GM19239 (cell line): ENCODE data around the gene RAB43.
"Not testable (repeated sequence)": the region's sequence is repeated elsewhere in the genome, so short reads cannot be mapped to it uniquely, and the experiment has no call there.

Experiments used
- DNase-seq: peaks from one replicate; pipeline ENCODE4 v3.0.0; 2011; ENCODE audit warnings: low spot score; ENCODE audit not compliant: insufficient read length
- FAIRE-seq: peaks from 2 replicates; lab custom pipeline; 2011; peaks lifted over from hg19 to GRCh38; lab: Jason Lieb, UNC

The RAB43 gene

DNA sequence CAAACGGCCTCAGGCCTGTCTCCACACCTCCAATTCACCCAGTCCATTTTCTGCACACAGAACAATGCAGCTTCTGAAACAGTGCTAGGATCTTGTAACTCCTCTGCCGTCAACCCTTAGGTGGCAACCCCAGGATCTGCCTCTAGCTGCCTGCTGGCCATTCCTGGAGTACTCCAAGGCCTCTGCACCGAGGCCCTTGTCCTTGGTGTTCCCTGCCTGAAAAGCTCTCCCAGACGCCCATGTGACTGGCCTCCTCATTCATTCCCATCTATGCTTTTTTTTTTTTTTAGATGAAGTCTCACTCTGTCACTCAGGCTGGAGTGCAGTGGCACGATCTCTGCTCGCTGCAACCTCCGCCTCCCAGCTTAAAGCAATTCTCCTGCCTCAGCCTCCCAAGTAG is 18.3 kb downstream of the RAB43 start:
- DNase-seq (no peak), FAIRE-seq (no peak)

DNA sequence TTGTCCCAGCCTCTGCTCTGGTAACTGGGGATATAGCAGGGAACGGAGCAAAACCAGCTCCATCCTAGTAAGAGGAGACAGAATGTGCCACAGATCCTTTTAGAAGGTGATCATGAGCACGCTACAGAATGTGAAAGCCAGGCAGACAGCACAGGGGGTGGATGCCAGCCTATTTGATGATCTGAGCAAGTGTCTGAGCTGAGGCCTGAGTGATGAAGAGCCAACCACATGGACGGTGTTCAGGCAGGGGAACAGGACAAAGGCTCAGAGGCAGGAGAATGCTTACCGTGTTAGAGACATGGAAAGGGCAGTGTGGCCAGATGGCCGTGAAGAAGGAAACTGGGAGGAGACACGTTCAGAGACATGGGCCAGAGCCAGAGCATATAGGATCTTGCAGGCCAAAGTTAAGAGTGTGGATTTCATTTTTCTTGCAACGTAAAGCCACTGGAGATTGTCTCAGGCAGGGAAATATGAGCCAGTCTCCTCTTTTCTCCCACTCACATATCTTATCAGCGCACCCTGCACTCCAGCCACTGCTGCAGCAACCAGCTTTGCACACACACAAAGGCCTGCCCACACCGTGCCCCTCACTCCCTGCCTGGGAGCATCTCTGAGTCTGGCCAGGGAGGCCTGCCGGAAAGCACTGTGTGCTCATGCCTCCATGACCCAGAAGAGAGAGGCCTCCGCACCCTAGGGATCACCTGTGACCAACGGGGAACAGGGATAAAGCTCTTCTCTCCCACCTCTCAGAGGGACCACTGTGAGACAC is 20.1 kb downstream of the RAB43 start:
- FAIRE-seq (no peak), DNase-seq (no peak)

DNA sequence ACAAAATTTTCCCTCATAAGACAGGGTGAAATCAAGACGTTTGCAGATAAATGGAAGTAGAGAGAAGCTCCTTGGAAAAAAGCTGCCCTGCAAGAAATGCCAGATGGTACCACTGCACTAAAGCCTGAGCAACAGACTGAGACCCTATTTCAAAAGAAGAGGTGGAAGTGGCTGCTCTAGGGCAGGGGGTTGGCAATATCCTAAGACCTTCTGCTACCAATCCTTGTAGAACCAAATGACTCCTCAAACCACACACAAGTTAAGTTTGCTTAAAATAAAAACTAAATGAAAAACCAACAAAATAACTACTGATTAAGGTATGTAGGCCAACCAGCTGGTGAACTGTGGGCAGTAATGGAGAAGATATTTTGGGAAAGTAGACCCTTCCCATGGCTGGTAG is 21.3 kb downstream of the RAB43 start:
- FAIRE-seq (no peak), DNase-seq (no peak)

DNA sequence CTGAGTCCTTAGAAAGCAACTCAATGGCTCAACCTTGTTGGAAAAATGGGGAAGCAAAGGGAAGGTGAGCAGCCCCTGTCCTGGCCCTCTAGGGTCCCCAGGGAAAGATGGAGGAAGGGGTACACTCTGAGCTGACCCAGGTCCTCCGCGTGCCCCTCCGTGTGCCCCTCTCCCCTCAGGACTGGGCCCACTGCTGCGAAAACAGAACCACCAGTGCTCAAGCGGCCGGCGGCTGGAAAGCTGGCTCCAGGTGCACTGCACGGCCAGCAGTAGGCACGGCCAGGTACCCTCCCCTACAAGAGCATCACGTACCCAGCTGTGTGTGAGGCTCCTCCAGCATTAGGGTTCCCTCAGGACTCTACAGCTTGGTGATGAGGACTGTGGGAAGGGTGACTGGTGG is 26.3 kb downstream of the RAB43 start:
- no peak for FAIRE-seq
- DNase-seq, result no peak

DNA sequence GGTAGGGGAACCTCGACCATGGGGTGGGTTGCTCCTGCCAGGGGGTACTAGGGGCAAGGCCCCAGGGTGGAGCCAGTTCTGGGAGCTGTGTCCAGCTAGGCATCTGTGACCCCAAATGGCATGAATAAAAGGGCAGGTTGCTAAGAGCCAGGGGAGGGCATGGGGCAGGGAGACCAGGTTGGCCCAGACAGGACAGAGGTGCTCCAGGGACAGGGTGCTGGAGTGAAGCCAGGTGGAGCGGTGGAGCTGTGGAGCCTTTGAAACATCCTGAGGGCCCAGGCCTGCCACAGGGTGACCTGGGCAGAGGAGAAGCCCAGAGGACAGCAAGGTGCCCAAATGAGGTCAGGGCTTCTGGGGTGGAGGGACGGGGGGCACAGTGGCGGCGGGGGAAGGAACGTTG is 33.3 kb downstream of the RAB43 start:
- not testable (repeated sequence) for DNase-seq, FAIRE-seq

DNA sequence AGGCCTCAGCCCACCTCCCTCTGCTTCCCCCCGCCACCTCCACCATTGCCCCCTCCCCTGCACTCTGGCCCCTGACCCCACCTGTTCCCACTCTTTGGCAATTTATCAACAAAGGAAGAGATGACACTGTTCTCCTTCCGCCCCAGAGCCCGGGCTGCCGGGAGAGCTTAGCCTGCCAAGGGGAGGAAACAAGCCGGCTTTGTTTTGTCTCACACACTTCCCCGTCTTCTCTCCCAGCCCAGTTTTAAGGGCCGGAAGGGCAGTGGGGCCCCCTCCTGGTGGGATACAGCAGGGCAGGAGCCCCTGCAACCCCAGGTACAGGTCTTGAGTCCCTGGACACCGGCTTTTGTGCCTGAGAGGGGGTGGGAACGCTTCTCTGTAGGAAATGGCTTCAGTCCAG is 33.7 kb downstream of the RAB43 start:
- not testable (repeated sequence) for DNase-seq
- FAIRE-seq, result peak; percentile 70

DNA sequence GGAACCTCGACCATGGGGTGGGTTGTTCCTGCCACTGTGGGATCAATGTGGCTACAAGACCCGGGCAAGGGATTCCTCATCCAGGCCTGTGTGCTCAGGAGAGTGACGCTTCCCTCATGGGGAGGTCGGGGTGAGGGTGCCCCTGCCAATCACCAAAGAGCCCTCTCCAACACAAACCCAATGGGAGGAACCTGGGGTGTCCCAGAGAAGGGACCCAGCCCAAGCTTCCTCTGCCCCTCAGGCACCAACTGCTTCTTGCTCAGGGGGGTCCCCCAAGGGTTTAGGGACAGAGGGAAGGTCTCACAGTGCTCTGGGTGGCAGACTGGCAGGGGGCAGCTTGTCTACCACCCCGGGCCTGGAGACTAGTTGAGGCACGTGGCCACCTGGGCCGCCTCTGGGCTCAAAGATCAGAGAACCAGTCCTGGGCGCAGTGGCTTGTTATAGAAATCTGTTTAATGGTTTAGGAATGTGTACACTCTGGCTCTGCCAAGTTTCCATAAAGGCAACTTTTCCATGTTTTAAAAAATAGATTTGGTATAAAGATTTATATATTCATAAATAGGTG is 34.4 kb downstream of the RAB43 start:
- FAIRE-seq (no peak), DNase-seq (no peak)

DNA sequence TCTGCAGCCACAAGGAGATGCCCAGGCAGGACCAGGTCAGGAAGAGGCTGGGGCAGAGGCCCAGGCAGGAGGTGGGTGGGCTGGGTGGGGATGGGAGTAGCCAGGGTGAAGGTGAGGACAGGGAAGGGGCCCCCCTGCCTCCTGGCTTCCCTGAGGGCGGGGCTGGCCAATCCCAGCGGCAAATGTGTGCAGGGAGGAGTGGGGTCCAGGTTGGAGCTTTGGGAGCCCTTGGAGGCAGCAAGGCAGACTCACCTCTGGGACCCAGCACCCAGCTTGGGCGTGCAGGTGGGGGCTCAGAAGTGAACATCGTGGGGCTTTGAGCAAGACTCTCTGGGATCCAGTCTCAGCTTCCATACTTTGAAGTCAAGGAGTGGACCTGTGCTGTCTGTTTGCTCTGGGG is 35.8 kb downstream of the RAB43 start:
- no peak for DNase-seq
- FAIRE-seq, result no peak

DNA sequence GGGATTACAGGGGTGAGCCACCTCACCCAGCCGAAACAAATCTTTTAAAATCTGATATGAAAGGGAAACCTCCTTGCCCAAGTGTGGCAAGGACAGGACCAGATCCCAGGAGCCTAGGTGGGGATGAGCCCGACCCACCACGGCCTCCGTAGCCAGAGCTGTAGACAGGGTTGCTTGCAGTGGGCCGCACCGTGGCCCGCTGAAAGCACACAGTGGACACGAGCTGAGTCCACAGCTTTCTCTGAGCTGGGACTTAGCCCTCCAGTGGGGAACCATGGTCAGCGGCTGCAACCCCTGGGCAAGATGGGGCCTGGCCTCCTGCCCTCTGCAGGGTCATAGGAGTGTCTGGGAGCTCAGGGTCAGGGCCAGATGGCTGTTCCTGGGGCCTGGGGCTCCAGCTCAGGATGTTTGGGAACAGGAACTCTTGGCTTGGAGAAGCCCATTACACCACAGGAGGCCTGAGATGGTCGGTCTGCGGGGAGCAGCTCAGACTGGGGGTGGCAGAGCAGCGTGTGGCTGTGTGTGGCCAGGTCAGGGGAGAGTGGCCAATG is 36.4 kb downstream of the RAB43 start:
- DNase-seq, result no peak
- FAIRE-seq, result no peak

DNA sequence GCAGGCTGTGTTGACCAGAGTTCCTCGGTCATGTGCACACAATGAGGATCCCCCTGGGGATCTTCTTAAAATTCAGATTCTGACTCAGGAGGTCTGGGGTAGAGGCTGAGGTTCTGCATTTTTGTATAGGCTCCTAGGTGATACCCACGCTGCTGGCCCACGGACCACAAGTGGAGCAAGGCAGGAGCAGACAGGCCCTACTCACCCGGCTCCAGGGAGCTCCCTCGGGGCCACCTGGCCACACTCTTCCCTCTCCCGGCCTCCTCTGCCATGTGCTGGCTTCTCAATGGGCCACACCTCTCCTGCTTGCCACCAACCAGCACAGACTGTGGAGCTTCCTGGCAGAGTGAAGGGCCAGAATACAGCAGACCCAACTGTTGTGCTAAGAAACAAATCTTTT is 37.1 kb downstream of the RAB43 start:
- no peak for FAIRE-seq

DNA sequence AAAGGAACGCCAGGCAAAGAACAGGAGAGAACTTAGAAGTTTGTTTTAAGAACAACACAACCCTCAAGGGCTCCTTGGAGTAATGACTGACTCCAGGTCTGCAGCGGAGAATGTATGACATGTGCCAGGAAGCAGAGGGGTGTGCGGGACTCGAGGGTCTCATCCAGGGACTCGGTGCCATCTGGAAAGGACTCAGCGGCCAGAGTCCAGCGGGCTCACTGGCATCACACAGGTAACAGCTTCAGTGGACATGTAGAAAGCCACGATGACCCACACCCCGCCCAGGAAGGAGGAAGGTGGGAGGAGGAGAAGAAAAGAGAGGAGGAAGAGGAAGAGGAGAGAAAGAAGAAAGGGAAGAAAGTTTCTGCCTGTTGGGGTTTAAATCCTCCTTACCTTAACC is 39.6 kb downstream of the RAB43 start:
- FAIRE-seq (no peak), DNase-seq (no peak)

More for the DNA sequence above, 37.1 kb downstream of the RAB43 start:
- DNase-seq, result no peak

DNA sequence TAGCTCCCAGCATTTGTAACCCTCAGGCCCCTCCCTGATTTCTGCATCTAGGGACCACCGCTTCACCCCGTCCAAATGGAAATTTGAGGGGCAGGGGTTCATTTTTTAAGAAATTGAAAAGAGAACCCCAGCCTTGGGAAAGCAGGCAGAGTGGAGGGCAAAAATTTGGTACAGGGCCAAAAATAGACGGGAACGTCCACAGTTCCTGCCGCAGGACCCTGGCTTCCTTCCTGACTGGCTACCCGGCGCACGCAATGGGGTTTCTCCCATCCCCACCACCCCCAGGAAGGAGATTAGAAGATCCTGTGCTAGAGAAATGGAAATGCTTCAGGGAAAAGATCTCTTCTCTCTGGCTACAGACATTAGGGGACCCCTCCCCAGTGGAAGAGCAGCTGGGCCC is 40.1 kb downstream of the RAB43 start:
- DNase-seq (no peak), FAIRE-seq (no peak)

DNA sequence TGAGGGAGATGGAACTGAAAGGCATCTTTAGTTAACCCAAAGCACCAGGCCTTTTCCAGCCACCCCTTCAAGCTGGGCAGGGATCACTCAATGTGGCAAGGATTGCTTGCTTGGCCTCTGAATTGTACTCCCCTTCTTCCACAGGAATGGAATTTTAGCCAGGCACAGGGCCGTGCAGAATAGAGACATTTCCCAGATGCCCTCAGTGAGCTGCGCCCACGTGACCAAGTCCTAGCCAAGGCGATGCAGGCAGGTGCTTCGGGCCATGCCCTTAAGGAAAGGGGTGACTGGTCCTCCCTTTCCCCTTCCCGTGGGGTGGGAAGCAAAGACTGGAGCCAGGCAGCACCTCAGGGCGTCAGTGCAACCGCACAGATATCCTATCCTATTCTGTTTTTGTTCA is 43.1 kb downstream of the RAB43 start:
- FAIRE-seq (no peak), DNase-seq (no peak)

DNA sequence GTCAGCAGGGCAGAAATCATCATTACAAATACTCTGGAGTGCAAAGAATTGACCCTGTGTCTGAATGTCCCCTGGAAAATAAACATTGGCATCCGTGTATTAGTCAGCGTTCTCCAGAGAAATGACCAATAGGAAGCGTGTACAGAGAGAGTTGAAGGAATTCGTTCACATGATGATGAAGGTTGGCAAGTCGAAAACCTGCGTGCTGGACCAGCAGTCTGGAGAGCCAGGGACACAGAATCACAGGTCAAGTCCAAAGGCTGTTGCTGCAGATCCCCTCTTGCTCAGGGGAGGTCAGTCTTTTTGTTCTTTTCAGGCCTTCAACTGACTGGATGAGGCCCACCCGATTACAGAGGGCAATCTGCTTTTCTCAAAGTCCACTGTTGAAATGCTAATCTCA is 44.4 kb downstream of the RAB43 start:
- FAIRE-seq (no peak), DNase-seq (no peak)

DNA sequence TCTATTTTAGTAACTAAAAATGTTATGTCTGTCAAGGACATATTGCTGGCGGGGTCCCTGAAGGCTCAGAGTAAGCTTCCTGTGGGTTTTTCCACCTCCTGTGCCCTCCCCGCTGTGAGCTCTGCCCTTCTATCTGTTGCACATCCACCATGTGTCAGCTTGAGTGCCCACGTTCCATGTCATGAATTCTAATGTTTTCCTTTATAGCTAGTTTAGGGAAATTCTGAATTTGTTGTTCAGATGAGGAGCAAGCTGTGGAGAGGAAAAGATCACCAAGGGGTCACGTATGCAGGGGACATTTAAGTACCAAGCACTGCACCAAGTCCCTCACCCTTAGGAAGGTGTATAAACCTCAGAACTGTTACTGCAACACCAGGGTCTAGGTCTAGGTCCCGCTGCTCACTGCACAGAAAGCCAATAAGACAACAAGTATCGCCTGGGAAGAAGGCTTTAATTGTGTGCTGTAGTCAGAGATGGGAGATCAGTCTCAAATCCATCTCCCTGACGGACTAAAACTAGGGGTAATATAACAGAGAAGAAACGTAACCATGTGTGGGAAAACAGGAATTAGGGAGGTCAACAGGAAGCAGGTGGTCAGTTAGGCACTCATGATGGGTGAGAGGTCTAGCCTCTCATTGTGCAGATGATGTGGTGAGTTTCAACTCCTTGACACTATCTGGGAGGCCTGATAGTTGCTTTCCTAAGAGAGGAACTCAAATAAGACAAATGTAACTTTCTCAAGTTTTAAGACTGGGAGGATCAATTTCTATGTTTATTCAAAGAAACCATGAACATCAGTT is 51.3 kb downstream of the RAB43 start:
- DNase-seq (no peak), FAIRE-seq (no peak)

DNA sequence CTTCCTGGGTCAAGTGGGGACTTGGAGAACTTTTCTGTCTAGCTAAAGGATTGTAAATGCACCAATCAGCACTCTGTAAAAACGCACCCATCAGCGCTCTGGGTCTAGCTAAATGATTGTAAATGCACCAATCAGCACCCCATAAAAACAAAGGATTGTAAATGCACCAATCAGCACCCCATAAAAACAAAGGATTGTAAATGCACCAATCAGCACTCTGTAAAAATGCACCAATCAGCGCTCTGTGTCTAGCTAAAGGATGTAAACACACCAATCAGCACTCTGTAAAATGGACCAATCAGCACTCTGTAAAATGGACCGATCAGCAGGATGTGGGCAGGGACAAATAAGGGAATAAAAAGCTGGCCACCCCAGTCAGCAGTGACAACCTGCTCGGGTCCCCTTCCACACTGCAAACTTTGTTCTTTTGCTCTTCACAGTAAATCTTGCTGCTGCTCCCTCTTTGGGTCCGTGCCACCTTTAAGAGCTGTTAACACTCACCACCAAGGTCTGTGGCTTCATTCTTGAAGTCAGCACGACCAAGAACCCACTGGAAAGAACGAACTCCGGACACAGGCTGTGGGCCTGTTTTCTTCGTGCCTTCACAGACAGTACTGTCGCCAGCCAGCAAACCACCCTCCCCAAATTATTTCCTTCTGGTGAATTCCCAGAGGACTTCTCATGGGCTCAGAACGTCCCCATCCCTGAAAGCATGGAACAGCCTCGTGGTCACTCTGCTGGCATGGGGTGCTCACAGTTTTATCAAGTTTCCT is 52.1 kb downstream of the RAB43 start:
- DNase-seq, FAIRE-seq: not testable (repeated sequence)

DNA sequence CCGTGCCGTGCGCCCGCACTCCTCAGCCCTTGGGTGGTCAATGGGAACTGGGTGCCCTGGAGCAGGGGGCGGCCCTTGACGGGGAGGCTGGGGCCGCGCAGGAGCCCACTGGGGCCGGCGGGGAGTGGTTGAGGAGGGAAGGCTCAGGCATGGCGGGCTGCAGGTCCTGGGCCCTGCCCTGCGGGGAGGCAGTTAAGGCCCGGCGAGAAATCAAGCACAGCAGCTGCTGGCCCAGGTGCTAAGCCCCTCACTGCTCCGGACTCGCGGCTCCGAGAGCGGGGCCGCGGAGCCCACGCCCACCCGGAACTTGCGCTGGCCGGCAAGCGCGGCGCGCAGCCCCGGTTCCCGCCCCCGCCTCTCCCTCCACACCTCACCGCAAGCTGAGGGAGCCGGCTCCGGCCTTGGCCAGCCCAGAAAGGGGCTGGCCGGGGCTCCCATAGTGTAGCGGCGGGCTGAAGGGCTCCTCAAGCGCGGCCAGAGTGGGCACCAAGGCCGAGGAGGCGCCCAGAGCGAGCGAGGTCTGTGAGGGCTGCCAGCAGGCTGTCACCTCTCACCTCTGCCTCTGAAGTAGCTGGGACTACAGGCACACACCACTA is 53.2 kb downstream of the RAB43 start:
- DNase-seq (no peak), FAIRE-seq (no peak)

DNA sequence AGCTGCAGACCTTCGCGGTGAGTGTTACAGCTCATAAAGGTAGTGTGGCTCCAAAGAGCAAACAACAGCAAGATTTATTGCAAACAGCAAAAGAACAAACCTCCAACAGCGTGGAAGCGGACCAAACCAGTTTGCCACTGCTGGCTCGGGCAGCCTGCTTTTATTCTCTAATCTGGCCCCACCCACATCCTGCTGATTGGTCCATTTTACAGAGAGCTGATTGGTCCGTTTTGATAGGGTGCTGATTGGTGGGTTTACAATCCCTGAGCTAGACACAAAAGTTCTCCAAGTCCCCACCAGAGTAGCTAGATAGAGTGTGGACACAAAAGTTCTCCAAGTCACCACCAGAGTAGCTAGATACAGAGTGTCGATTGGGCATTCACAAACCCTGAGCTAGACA is 53.9 kb downstream of the RAB43 start:
- not testable (repeated sequence) for FAIRE-seq, DNase-seq

DNA sequence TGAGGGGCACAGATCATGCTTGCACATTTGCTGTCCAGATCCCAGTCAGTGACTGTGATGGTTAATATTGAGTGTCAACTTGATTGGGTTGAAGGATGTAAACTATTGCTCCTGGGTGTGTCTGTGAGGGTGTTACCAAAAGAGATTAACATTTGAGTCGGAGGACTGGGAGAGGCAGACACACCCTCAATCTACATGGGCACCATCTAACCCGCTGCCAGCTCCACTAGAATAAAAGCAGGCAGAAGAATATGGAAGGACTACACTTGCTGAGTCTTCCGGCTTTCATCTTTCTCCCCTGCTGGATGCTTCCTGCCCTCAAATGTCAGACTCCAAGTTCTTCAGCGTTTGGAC is 55.9 kb downstream of the RAB43 start:
- no peak for DNase-seq
- FAIRE-seq, result no peak
